ENCODE results near the gene SVBP. TPM values are rescaled to one million over a fixed set of nuclear protein-coding genes. Genes with fewer than 3 reads are reported as not detected.

Gene SVBP
- total and polyA plus RNA-seq, 2 of the 8 experiments (the other 6 are each of a cell fraction or from before 2014, with no cell fraction given) = 29.7 to 30.2 TPM

GRCh38 chr1:42817440-42817767, 207 bp upstream of the SVBP start (continued):
- TF ChIP-seq BCL11A (IDR thresholded peaks at IDR 0.05; ENCODE audit: low read depth in 2 of 2, low read length in 2 of 2) (no peak), JUND (IDR thresholded peaks at IDR 0.05; ENCODE audit: low read length) (no peak)

Measured in H1 (cell line).